ENCODE data around the gene DNAH6.

- TF ChIP-seq POLR2A (IDR thresholded peaks at IDR 0.05) (no peak), CTCF (IDR thresholded peaks at IDR 0.05) (no peak)
Observed at GRCh38 chr2:84713441-84713840, 197.1 kb downstream of the DNAH6 start.
